Measurements from ENCODE around the gene CDC7. TPM values are rescaled to one million over a fixed set of nuclear protein-coding genes. Genes with fewer than 3 reads are reported as not detected.
A peak's percentile ranks its signal among the peaks of the same experiment; 100 is the strongest.

CDC7 gene
- total RNA-seq, 1 experiment from 2014 or later: 24.5 TPM

GRCh38 chr1:91511386-91511785 lies 10.7 kb downstream of the CDC7 start:
- H4K20me1 ChIP-seq (ENCODE audit: insufficient read depth): 0 out of 2 replicates have a peak, but pooled peaks cover 3% of the 10 kb centered on the region
- ChIA-PET CTCF (interaction anchor here (1.0 to 2.1 kb wide), 2 partner anchors 12 to 417 kb away, joined by 3 to 16 read pairs; no protein-coding TSS in a partner anchor), POLR2A (no interaction called here), RAD21 (ENCODE audit: low non-redundant PET in 1 of 2, low total read pairs in 2 of 2, uncharacterized antibody in 2 of 2, unreplicated experiment in 2 of 2) (interaction anchor here (0.6 to 0.7 kb wide), 3 partner anchors 421 to 839 kb away, joined by 4 to 6 read pairs (median 5); no protein-coding TSS in a partner anchor)
- no peak overlapping the region for H3K9ac ChIP-seq (ENCODE audit: low read length)
- ATAC-seq (peak; percentile 42; the same call in 1 of the 2 replicates), DNase-seq (ENCODE audit: low read depth, low spot score) (peak; percentile 16)
- peaks cover 31% of the 10 kb centered on the region; the same call in 1 of the 2 replicates for H3K79me2 ChIP-seq (ENCODE audit: insufficient read depth, low read length)
- BruUV-seq (replicated peaks): no TSS peak
- H3K36me3 ChIP-seq (ENCODE audit: control insufficient read depth in 1 of 2, insufficient read depth in 2 of 2, low read length in 2 of 2): peaks cover 25 to 26% of the 10 kb centered on the region in 2 experiments; a peak in 3 of 4 replicates
- H3K9me3 ChIP-seq (ENCODE audit: control insufficient read depth in 1 of 2, insufficient read depth in 1 of 2, low read depth in 1 of 2, low read length in 2 of 2): no peaks in the 10 kb centered on the region
- no peak overlapping the region for H3K4me3 ChIP-seq (replicated peaks in 1 of 2; ENCODE audit: low read depth in 1 of 2, low read length in 2 of 2)
- TF ChIP-seq RAD21 (IDR thresholded peaks at IDR 0.05; ENCODE audit: low read depth) (peak; percentile 67), CTCF (IDR thresholded peaks at IDR 0.05 in 2 of 3, conservative IDR thresholded peaks at IDR 0.05 in 1 of 3; ENCODE audit: borderline replicate concordance in 1 of 3, insufficient read depth in 1 of 3, low read depth in 2 of 3, low read length in 2 of 3) (peak; percentile 51 to 63 (median 55); a peak in 5 of 6 replicates)
- TF ChIP-seq, protein P1, sequence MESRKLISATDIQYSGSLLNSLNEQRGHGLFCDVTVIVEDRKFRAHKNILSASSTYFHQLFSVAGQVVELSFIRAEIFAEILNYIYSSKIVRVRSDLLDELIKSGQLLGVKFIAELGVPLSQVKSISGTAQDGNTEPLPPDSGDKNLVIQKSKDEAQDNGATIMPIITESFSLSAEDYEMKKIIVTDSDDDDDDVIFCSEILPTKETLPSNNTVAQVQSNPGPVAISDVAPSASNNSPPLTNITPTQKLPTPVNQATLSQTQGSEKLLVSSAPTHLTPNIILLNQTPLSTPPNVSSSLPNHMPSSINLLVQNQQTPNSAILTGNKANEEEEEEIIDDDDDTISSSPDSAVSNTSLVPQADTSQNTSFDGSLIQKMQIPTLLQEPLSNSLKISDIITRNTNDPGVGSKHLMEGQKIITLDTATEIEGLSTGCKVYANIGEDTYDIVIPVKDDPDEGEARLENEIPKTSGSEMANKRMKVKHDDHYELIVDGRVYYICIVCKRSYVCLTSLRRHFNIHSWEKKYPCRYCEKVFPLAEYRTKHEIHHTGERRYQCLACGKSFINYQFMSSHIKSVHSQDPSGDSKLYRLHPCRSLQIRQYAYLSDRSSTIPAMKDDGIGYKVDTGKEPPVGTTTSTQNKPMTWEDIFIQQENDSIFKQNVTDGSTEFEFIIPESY (IDR thresholded peaks at IDR 0.05; ENCODE audit: extremely low read depth, insufficient replicate concordance, low read length): no peak
- intact Hi-C loops (cut with micrococcal nuclease): loop anchor here (5.0 kb wide), 1 partner anchor 781 kb away; no protein-coding TSS in a partner anchor
- H2AFZ ChIP-seq (ENCODE audit: low read depth, low read length, poor library complexity, severe bottlenecking): no peak overlapping the region
- no peak overlapping the region for H3K4me2 ChIP-seq (ENCODE audit: low read length)
- H3K27ac ChIP-seq (ENCODE audit: low read depth, low read length): no peak overlapping the region
- no peaks in the 10 kb centered on the region for H3K4me1 ChIP-seq (ENCODE audit: control insufficient read depth in 1 of 2, insufficient read depth in 2 of 2, low read length in 2 of 2)
- H3K9me2 ChIP-seq (ENCODE audit: insufficient read depth): no peaks in the 10 kb centered on the region
- no peaks in the 10 kb centered on the region for H3K27me3 ChIP-seq (ENCODE audit: insufficient read depth, low read length)

Data from HCT116 (cell line).